DMS 273 (cell line): ENCODE measurements around the gene FSCN2.
"Not testable (repeated sequence)": the region's sequence is repeated elsewhere in the genome, so short reads cannot be mapped to it uniquely, and the experiment has no call there.

Source experiments
- DNase-seq: peaks from one replicate; lab custom pipeline; 2025; ENCODE audit not compliant: unreplicated experiment; lab: John Stamatoyannopoulos, UW

FSCN2 gene

DNA sequence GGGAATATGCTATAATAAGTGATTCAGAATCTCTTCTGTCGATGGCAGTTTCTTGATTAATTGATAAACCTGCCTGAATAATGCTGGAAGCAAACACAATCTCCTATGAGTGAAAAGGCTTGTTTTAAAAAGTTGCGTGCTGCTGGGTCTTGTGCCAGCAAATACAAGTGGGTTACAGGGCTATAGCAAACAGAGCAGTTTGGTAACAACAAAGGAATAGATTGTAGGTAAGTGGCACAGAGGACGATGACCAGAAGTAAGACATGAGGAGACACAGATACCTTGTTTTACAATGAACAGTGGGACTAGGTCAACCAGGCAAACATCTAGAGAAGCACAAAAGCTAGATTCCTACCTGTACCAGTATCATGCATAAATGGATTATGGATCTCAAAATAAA lies 47.7 kb downstream of the FSCN2 start:
- no peak for DNase-seq

DNA sequence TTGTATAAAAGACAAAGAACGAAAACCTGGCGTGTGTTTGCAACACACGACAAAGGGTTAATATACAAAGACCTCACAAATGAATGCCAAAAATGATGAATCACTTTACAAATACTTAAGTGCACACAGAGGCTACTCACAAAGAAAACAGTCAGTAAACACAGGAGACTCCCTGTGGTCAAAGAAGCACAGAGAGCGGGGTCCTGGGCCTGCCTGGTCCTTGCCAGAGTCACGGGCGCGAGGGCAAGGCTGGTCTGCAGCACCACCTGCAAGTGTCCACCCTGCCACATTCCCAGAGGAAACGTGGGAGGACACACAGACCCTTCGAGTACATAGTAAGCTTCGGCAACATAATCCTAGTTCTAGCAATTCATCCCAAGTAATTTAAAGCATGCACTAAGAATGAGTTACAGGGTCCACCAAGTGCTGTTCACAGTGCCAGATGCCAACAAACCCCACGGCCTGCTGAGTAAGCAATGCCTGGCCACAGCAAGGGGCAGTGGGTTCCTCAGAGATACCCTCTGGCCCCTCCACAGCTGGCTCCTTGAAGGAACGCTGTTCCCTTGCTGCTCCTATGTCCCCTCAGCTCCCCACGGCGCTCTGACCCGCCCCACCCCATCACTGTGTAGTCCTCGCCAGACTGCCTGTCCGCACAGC lies 48.6 kb downstream of the FSCN2 start:
- DNase-seq: no peak

DNA sequence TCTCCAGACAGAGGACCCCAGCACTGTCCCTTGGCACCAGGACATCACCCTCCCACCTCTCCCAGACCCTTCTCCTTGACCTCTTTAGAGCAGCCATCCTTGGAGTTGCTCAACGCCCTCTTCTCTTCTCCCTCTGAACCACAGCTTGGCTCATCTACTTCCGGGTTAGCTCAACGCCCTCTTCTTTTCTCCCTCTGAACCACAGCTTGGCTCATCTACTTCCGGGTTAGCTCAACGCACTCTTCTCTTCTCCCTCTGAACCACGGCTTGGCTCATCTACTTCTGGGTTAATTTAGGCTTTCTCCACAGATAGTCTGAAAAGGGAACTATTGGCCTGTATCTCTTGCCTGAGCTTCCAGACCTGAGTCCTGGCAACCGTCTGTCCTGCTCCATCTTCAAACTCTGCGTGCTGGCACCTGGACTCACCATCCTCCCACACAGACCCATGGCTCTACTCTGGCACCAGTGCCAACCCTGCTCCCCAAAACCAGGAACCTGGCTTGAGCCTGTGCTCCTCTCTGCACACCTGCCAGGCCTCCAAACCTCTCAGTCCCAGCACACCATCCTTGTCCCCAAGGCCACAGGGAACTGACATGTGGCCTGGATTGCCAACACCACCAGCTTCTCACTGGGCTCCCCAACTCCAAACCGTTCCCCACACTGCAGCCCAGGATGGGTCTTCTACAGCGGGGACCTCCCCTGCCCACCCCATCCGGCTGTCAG lies 49.3 kb downstream of the FSCN2 start:
- DNase-seq: no peak

DNA sequence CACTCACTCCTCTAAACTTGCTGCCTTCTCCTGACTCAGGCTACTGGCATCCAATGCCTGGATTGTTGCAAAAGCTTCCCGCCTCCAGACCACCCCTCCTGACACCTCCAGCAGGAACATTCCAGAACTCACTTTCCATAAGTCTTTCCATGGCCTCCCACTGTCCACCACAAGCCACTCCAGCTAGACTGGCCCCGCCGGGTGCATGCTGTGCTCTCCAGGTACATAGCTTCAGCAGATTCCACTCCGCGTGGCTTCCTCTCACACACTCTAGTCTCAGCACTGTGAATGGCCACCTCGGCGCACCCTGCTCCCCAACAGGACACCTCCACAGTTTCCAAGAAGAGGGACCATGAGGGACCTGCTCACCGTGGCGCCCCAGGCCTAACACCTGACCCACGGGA lies 49.9 kb downstream of the FSCN2 start:
- DNase-seq: no peak

DNA sequence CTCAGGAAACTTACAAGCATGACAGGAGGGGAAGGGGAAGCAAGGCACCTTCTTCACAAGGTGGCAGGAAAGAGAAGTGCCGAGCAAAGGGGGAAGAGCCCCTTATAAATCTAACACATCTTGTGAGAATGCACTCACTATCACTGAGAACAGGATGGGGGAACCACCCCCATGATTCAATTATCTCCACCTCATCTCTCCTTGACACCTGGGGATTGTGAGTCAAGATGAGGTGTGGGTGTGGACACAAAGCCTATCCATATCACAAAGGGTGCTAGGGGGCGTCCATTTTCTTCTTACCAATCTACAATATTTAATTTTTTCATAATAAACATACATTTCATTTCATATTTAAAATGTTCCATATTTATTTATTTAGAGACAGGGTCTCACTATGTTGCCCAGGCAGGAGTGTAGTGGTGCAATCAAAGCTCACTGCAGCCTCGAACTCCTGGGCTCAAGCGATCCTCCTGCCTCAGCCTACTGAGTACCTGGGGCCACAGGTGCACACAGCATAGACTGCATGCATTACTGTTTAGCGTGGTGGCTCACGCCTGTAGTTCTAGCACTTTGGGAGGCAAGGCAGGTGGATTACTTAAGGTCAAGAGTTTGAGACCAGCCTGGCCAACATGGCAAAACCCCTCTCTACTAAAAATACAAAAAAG lies 50.5 kb downstream of the FSCN2 start:
- no peak for DNase-seq

DNA sequence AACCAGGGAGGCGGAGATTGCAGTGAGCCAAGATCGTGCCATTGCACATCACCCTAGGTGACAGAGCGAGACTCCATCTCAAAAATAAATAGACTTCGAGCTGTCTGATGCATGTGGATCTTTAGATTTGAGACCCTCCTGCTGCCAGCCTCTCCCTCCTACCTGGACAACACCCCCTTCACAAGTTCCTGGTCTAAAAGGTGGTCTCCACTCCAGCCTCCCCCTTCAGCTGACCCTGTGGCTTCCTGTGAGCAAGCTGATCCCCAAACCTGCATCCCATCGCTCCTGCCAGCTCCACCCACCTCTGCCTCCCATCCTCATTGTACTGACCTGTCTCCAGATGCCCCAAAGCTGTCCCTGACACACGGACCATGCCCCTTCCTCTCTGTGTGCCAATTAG lies 51.1 kb downstream of the FSCN2 start:
- no peak for DNase-seq

DNA sequence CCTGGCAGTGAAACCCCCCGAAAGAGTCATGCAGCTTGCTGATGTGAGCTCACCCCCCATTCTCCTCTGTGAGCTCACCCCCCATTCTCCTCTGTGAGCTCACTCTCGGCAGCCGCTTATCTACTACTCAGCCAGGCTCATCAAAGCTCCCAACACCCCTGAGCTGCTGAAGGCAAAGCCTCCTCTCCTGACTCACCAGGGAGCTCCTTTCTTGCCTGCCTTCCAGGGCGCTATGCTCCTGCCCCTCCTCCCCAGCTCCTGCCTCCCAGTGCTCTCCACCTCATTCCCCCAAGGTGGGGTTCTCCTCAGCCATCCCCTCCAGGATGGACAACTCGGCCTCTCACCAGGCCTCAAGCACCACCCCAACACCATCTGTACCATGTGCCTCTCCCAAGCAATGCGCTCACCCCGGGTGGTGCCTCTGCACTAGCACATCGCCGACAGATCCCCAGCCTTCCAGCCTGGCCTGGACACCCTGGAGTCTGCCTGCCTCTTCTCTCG lies 51.7 kb downstream of the FSCN2 start:
- no peak for DNase-seq

DNA sequence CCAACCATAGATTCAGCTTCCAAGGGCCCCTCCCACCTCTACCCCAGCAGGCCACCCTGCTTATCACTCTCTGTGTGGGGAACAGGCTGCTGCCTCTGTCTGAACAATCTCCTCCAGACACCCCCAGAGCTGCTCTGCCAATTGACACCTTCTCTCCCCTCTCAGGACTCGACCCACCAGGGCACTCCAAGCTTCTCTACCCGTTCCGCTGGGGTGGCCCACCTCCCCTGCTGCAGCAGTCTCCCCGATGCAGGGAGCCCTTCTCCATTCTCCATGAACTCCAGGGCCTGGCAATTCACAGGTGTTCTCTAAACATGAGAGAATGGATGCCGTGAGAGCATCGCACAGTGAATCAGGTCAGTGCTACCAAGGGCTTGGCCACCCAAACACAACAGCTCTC lies 52.3 kb downstream of the FSCN2 start:
- DNase-seq: no peak

DNA sequence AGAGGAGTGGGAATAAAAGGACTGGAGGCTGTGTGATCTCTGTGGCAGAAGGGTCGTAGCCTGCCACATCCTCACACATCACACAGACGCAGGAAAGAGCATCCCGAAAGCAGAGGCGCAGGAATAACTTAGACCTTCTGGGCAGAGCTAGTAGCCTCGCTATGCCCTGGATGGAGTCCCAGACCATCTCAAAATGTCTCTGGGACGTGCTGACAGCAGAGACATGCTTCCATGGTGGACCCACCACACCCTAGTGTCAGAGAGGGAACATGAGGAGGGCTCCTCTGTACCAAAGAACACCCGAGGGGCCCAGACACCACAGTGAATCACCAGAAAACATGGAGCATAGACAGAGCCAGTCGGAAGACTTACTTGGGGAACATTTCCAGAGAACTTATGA lies 53.6 kb downstream of the FSCN2 start:
- DNase-seq: no peak

DNA sequence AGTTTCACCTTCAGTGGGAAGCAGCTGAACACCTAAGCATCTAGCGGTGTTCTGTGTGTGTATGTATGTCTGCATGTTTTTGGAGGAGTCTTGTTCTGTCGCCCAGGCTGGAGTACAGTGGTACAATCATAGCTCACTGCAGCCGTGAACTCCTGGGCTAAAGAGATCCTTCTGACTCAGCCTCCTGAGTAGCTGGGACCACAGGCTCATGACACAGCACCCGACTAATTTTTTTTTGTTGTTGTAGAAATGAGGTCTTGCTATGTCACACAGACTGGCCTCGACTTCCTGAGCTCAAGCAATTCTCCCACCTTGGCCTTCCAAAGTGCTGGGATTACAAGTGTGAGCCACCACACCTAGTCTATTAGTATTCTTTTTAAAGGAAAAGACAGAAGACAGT lies 54.2 kb downstream of the FSCN2 start:
- no peak for DNase-seq

DNA sequence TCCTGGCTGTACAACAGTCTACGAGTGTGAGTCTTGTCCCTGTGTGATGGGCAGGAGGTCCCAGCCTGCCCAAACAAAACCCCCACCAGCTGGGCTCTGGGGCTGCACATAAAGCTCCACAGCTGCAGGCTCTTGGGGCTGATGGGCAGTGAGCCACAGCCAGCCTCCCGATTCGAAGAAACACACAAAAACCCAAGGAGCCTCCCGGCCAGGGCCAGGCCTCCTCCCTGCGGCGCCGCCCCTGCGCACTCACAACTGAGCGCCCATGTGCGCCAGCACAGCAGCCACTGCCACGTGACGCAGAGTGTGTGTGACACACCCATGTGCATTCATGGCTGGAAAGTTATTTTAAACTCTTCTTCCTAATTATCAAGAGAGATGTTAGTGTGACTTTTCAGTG lies 54.6 kb downstream of the FSCN2 start:
- DNase-seq: no peak

DNA sequence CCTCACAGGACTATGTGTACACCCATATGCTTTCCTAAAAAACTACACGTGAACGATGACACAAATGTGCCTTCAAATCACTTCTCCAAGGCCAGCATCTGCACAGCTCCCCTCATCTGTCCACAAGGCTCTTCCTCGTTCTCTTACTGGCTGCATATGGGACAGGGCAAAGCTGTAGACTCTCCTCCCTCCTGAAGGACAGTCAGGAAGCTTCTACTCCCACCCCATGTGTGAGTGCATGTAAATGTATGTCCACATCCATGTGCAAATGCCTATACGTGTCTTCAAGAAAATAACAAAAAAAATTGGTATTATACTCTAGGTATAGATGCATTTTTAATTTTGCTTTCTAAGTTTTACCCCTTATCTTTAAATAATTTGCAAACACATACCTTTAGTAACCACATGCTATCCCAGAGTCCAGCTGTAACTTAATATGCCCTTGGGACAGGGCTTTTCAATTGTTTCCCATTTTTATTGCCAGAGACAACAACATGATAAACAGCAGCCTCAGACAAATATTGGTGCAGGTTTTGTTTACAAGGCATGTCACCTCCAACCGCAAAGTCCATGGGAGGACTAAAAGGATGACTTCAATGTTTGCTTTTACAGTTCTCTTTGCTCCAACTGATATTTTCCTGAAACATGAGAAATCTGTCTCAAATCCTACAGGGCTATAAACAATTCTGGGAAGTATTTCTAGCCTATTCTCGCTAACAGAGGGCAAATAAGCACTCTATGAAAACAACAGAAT lies 55.6 kb downstream of the FSCN2 start:
- no peak for DNase-seq

DNA sequence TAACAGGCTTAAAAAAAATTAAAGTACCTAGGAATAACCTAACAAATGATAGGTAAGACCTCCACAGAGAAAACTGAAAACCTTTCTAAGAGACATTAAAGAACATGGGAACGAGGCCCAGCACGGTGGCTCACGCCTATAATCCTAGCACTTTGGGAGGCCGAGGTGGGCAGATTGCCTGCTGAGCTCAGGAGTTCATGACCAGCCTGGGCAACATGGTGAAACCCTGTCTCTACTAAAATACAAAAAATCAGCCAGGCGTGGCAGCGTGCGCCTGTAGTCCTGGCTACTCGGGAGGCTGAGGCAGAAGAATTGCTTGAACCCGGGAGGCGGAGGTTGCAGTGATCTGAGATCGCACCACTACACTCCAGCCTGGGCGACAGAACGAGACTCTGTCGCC lies 56.6 kb downstream of the FSCN2 start:
- DNase-seq: not testable (repeated sequence)

DNA sequence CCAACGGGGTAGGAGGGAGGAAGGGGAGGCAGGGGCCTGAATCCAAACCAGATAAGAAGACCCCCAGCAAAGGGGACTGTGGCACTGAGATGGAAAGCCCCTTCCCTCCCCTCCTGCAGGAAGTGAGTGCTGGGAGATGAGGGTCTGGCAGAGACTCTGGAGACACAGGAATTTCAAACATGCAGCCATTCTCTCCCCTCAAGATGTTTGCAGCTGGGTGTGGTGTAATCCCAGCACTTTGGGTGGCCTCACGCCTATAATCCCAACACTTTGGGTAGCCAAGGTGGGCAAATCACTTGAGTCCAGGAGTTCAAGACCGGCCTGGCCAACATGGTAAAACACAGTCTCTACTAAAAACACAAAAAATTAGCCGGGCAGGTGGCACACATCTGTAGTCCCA lies 57.9 kb downstream of the FSCN2 start:
- no peak for DNase-seq
